Astrocyte (in vitro differentiated cells and primary cell): Measurements from ENCODE around the gene NSD2. TPM values are rescaled to one million over a fixed set of nuclear protein-coding genes. Genes with fewer than 3 reads are reported as not detected.

Experiments used
- DNase-seq: peaks from one replicate; pipeline ENCODE4 v3.0.0-alpha.2; 2010; ENCODE audit warnings: low read depth
- FAIRE-seq: peaks from 2 replicates; lab custom pipeline; 2011; peaks lifted over from hg19 to GRCh38; lab: Jason Lieb, UNC
- H2AFZ ChIP-seq: 2 replicates; pipeline ENCODE4 v1.6.0; 2012; ENCODE audit warnings: low read depth, low read length, inconsistent platforms
- H3K27ac ChIP-seq: 2 replicates; pipeline ENCODE4 v1.5.1; 2011; ENCODE audit warnings: low read depth, low read length, inconsistent platforms
- H3K27me3 ChIP-seq: 2 replicates; pipeline ENCODE4 v1.6.0; 2011; ENCODE audit warnings: low read length, inconsistent platforms; ENCODE audit not compliant: insufficient read depth
- H3K36me3 ChIP-seq: 2 replicates; pipeline ENCODE4 v1.5.1; 2011; ENCODE audit warnings: low read length, inconsistent platforms; ENCODE audit not compliant: insufficient read depth
- H3K4me1 ChIP-seq: 2 replicates; pipeline ENCODE4 v1.5.1; 2011; ENCODE audit warnings: low read length, inconsistent platforms; ENCODE audit not compliant: insufficient read depth
- H3K4me2 ChIP-seq: 2 replicates; pipeline ENCODE4 v1.6.0; 2012; ENCODE audit warnings: low read length, inconsistent platforms
- H3K4me3 ChIP-seq: 2 replicates; pipeline ENCODE4 v1.5.1; 2011; ENCODE audit warnings: low read depth, mild to moderate bottlenecking, low read length, inconsistent platforms; ENCODE audit not compliant: insufficient read depth
- H3K79me2 ChIP-seq: 2 replicates; pipeline ENCODE4 v1.6.0; 2012; ENCODE audit warnings: mild to moderate bottlenecking, low read length, inconsistent platforms; ENCODE audit not compliant: insufficient read depth
- H3K9ac ChIP-seq: 2 replicates; pipeline ENCODE4 v1.6.0; 2012; ENCODE audit warnings: mild to moderate bottlenecking, low read length, inconsistent platforms
- H3K9me3 ChIP-seq: 2 replicates; pipeline ENCODE4 v1.5.1; 2012; ENCODE audit warnings: low read depth, mild to moderate bottlenecking, low read length, inconsistent platforms; ENCODE audit not compliant: insufficient read depth
- H4K20me1 ChIP-seq: 2 replicates; pipeline ENCODE4 v1.6.0; 2012; ENCODE audit warnings: low read length, inconsistent platforms; ENCODE audit not compliant: insufficient read depth
- H3K27ac Mint-ChIP-seq: one replicate; pipeline ENCODE4 v1.8.0; 2021; ENCODE audit warnings: mild to moderate bottlenecking, mixed read lengths; ENCODE audit not compliant: unreplicated experiment
- H3K27me3 Mint-ChIP-seq: one replicate; pipeline ENCODE4 v1.8.0; 2021; ENCODE audit warnings: low read depth, mixed read lengths; ENCODE audit not compliant: unreplicated experiment
- H3K36me3 Mint-ChIP-seq: one replicate; pipeline ENCODE4 v1.8.0; 2021; ENCODE audit warnings: low read depth, mixed read lengths; ENCODE audit not compliant: unreplicated experiment
- H3K4me1 Mint-ChIP-seq: one replicate; pipeline ENCODE4 v1.8.0; 2021; ENCODE audit warnings: low read depth, mixed read lengths; ENCODE audit not compliant: unreplicated experiment
- H3K4me3 Mint-ChIP-seq: one replicate; pipeline ENCODE4 v1.8.0; 2021; ENCODE audit warnings: mild to moderate bottlenecking, moderate library complexity, mixed read lengths; ENCODE audit not compliant: unreplicated experiment
- H3K9me3 Mint-ChIP-seq: one replicate; pipeline ENCODE4 v1.8.0; 2021; ENCODE audit warnings: mild to moderate bottlenecking, mixed read lengths; ENCODE audit not compliant: unreplicated experiment
- CTCF ChIP-seq: IDR thresholded peaks from 2 replicates; pipeline ENCODE4 v1.5.1; 2011; ENCODE audit warnings: low read depth, mild to moderate bottlenecking, inconsistent platforms, low read length, moderate library complexity; ENCODE audit not compliant: insufficient read depth
- EZH2 ChIP-seq: IDR thresholded peaks from 2 replicates; pipeline ENCODE4 v1.6.1; 2012; ENCODE audit warnings: mild to moderate bottlenecking, low read length, inconsistent platforms; ENCODE audit not compliant: insufficient read depth
- total RNA-seq: library from RNA; stranded (reverse); gene quantifications from 2 replicates; pipeline ENCODE4 v1.2.1, GENCODE V29; 2021

Gene NSD2
- total RNA-seq, 1 donor from 2014 or later: 31.3 TPM

DNA sequence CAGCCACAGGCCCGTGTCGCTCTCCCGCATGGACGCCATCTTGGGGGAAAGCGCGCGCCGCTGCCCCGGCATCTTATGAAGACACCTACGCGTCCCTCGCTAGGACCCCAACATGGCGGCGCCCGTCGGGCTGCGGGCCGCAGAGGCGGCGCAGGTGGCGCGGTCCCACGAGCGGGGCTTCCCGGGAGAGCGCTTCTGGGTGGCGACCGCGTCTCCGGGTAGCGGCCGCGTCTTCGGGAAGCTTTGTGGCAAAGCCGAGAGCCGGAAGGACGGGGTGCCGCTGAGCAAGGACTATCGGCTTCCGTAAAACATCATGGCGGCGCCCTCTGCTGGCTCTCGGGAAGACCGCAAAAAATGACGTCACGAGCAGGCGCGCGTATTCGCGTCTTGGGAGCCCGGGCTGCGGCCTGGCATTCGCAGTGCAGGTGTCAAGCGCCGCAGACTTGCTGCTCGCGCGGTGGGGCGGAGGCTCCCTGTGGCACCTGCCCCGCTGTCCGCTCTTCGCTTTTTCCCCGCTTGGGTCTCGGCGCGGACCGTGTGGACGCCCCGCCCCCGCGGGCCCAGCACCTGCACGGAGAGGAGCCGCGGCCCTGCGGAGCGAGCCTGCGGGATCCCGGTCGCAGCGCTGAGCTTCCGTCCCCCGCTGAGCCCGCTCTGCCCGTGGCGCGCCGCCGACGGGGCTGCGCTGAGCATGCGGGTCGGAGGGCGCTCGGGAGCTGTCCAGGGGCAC is 137.9 kb downstream of the NSD2 start, which contains the start of gene NELFA:
Gene NELFA, minus strand, starts transcription at position 54 of the 730 bp plus-strand sequence. Its CDS starts 15 bp downstream, at position 39.
- H3K4me3 Mint-ChIP-seq: peak within 1 kb of the TSS; percentile 94
- peaks cover 6% of the 10 kb centered on the region for H3K4me1 Mint-ChIP-seq

DNA sequence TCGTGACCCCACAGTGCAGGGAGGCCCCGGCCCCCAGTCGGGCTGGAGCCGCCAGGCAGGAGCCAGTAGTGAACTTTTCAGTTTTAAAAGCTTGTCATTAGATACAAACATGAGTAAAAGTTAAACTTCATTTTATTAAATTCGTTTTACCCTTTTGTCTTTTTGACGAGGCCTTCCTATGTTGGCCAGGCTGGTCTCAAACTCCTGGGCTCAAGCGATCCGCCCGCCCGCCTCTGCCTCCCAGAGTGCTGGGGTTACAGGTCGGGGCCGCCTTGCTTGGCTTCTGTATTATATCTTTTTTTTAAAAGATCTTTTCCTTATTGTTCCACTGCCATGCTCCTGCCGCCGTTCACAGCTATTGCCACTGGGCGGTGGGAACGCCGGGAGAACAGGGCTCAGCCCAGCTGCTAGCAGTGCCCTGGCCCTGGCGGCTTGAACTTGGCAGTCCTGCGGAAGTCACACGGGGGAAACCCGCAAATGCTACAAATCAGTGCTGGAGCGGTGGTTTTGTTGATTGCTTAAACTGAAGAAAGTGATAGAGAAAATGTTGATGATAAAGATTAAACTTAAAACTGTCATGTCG is 138.5 kb downstream of the NSD2 start:
- Histone ChIP-seq H3K27me3 (no peaks in the 10 kb centered on the region), H3K9me3 (no peaks in the 10 kb centered on the region), H2AFZ (peak overlapping the region; percentile 100), H3K4me2 (peak overlapping the region; percentile 86), H4K20me1 (peaks cover 30% of the 10 kb centered on the region), H3K4me3 (peak overlapping the region; percentile 87), H3K27ac (no peak overlapping the region), H3K79me2 (peaks cover 39% of the 10 kb centered on the region), H3K36me3 (no peaks in the 10 kb centered on the region), H3K9ac (peak overlapping the region; percentile 97), H3K4me1 (peaks cover 7% of the 10 kb centered on the region)
- FAIRE-seq: no peak
- DNase-seq: peak; percentile 25
- H3K27ac Mint-ChIP-seq: peak overlapping the region; percentile 84
- H3K9me3 Mint-ChIP-seq: no peaks in the 10 kb centered on the region
- H3K4me1 Mint-ChIP-seq: peaks cover 6% of the 10 kb centered on the region
- peak overlapping the region; percentile 83 for H3K4me3 Mint-ChIP-seq
- peaks cover 8% of the 10 kb centered on the region for H3K27me3 Mint-ChIP-seq
- TF ChIP-seq EZH2: no peak
- no peak for TF ChIP-seq CTCF
- H3K36me3 Mint-ChIP-seq: no peaks in the 10 kb centered on the region

More for the DNA sequence above, 137.9 kb downstream of the NSD2 start, which contains the start of gene NELFA:
- H3K4me2 ChIP-seq: peak within 1 kb of the TSS; percentile 86
- H3K79me2 ChIP-seq: peaks cover 45% of the 10 kb centered on the region
- H3K27ac ChIP-seq: peak within 1 kb of the TSS; percentile 99
- no peaks in the 10 kb centered on the region for H3K36me3 ChIP-seq
- Mint-ChIP-seq H3K36me3 (no peaks in the 10 kb centered on the region), H3K9me3 (no peaks in the 10 kb centered on the region), H3K27me3 (peaks cover 4% of the 10 kb centered on the region), H3K27ac (peak within 1 kb of the TSS; percentile 84)
- TF ChIP-seq EZH2 (no peak), CTCF (no peak)
- H3K4me3 ChIP-seq: peak within 1 kb of the TSS; percentile 87
- peak; percentile 83 for DNase-seq
- peak within 1 kb of the TSS; percentile 97 for H3K9ac ChIP-seq
- no peak for FAIRE-seq
- H2AFZ ChIP-seq: peak within 1 kb of the TSS; percentile 100
- peaks cover 30% of the 10 kb centered on the region for H4K20me1 ChIP-seq
- no peaks in the 10 kb centered on the region for H3K9me3 ChIP-seq
- H3K4me1 ChIP-seq: peaks cover 7% of the 10 kb centered on the region
- no peaks in the 10 kb centered on the region for H3K27me3 ChIP-seq

- Mint-ChIP-seq H3K4me3 (no peak overlapping the region), H3K9me3 (no peaks in the 10 kb centered on the region), H3K27ac (no peak overlapping the region), H3K4me1 (peaks cover 6% of the 10 kb centered on the region), H3K36me3 (no peaks in the 10 kb centered on the region), H3K27me3 (peaks cover 13% of the 10 kb centered on the region)
- no peaks in the 10 kb centered on the region for H3K27me3 ChIP-seq
- DNase-seq (no peak), FAIRE-seq (no peak)
- H3K27ac ChIP-seq: no peak overlapping the region
- TF ChIP-seq EZH2 (no peak), CTCF (no peak)
- H3K9me3 ChIP-seq: no peaks in the 10 kb centered on the region
- H4K20me1 ChIP-seq: peaks cover 14% of the 10 kb centered on the region
- H3K36me3 ChIP-seq: no peaks in the 10 kb centered on the region
- no peak overlapping the region for H3K4me2 ChIP-seq
- peaks cover 21% of the 10 kb centered on the region for H3K79me2 ChIP-seq
- no peak overlapping the region for H2AFZ ChIP-seq
- H3K9ac ChIP-seq: no peak overlapping the region
- H3K4me1 ChIP-seq: peaks cover 7% of the 10 kb centered on the region
- no peak overlapping the region for H3K4me3 ChIP-seq
Observed at GRCh38 chr4:2011583-2011982, 140.4 kb downstream of the NSD2 start.
